Measurements from ENCODE around the gene ARSG. TPM values are rescaled to one million over a fixed set of nuclear protein-coding genes. Genes with fewer than 3 reads are reported as not detected.

ARSG gene
- polyA plus RNA-seq, 1 donor from 2014 or later, result 16.9 TPM

DNA sequence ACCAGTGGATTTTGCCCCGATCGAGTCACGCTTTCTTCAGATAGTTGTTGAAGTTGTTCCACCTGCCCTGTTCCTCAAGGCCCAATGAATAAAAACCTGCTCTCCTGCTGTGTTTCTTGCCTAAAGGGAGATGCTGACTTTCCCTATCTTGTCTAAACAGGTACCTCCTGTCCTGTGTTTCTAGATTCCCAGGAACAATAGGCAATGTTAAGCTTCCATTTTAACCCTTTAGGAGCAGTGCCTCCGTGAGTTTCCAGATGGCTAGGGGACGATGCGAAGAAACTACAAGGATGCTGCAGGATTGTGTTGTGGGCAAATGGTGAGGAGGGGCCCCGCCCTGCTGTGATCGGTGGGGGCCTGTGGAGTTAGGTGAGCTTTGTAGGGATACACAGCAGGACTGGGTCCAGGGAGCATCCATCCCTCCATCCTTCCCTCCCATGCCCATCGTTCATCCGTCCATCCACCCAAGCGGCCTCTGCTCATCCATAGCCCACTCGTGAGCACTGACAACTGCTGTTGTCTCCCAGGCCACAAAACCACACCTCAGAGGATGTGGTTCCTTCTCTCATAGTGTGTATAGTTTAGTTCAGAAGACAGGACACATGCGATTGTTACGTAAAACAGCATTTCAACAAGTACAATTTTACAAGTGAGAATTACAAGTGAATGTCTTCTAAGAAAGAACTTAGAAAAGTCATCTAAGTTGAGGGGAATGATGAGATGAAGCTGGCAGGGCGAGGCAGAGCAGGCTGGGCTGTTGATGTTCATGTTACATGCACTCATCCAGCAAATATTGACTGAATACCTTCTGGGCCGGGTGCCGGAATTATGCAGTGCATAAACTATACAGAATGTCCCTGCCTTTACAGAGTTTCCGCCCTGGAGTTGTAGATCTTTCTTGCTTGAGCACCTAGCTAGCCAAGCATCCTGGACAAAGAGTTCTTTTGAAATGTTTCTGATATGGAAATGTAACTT is 5.2 kb downstream of the ARSG start:
- Histone ChIP-seq H3K79me2 (replicated peaks; ENCODE audit: insufficient read depth, low read length) (no peaks in the 10 kb centered on the region), H3K9me3 (ENCODE audit: low read length) (no peaks in the 10 kb centered on the region), H2AFZ (ENCODE audit: low read depth, low read length) (no peak overlapping the region), H3K4me3 (ENCODE audit: low read length) (no peak overlapping the region), H4K20me1 (ENCODE audit: insufficient read depth) (no peaks in the 10 kb centered on the region), H3F3A (ENCODE audit: insufficient read depth, low read length, poor library complexity, severe bottlenecking) (no peaks in the 10 kb centered on the region), H3K4me2 (ENCODE audit: low read length) (no peak overlapping the region), H3K27me3 (ENCODE audit: insufficient read depth, low read depth, low read length) (no peaks in the 10 kb centered on the region), H3K36me3 (ENCODE audit: insufficient read depth, low read length) (no peaks in the 10 kb centered on the region), H3K27ac (ENCODE audit: low read length) (no peak overlapping the region), H3K9me2 (ENCODE audit: insufficient read depth, low read length) (no peaks in the 10 kb centered on the region), H3K9ac (ENCODE audit: low read length) (no peak overlapping the region)
- TF ChIP-seq TAF1 (IDR thresholded peaks at IDR 0.05; ENCODE audit: low read depth) (no peak), POLR2AphosphoS5 (IDR thresholded peaks at IDR 0.05) (no peak), EP300 (conservative IDR thresholded peaks at IDR 0.05; ENCODE audit: poor library complexity, severe bottlenecking) (no peak), MXI1 (conservative IDR thresholded peaks at IDR 0.05; ENCODE audit: poor library complexity, severe bottlenecking) (no peak), RAD21 (conservative IDR thresholded peaks at IDR 0.05) (no peak)
- TF ChIP-seq, protein P1, sequence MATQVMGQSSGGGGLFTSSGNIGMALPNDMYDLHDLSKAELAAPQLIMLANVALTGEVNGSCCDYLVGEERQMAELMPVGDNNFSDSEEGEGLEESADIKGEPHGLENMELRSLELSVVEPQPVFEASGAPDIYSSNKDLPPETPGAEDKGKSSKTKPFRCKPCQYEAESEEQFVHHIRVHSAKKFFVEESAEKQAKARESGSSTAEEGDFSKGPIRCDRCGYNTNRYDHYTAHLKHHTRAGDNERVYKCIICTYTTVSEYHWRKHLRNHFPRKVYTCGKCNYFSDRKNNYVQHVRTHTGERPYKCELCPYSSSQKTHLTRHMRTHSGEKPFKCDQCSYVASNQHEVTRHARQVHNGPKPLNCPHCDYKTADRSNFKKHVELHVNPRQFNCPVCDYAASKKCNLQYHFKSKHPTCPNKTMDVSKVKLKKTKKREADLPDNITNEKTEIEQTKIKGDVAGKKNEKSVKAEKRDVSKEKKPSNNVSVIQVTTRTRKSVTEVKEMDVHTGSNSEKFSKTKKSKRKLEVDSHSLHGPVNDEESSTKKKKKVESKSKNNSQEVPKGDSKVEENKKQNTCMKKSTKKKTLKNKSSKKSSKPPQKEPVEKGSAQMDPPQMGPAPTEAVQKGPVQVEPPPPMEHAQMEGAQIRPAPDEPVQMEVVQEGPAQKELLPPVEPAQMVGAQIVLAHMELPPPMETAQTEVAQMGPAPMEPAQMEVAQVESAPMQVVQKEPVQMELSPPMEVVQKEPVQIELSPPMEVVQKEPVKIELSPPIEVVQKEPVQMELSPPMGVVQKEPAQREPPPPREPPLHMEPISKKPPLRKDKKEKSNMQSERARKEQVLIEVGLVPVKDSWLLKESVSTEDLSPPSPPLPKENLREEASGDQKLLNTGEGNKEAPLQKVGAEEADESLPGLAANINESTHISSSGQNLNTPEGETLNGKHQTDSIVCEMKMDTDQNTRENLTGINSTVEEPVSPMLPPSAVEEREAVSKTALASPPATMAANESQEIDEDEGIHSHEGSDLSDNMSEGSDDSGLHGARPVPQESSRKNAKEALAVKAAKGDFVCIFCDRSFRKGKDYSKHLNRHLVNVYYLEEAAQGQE (IDR thresholded peaks at IDR 0.05; ENCODE audit: borderline replicate concordance), result no peak

DNA sequence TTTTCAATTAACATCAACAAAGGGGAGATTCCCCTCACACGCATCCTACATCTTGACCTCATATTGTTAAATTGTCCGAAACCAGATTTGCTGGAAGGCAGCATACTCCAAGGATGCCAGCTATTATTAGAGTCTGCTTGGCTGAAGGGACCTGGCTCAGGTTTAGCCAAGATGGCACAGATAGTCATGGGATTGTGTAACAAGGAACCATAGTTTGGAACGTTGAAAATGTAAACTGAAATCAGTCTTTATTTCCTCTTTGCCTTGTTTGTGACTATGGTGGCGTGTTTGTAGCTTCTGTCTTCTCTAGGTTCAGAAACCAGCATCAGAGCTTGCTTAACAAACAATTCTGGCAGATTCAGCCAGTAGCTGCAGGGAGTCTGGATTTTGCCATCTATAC is 5.9 kb downstream of the ARSG start:
- TF ChIP-seq POLR2AphosphoS5 (IDR thresholded peaks at IDR 0.05), result no peak
- TF ChIP-seq, protein P2, sequence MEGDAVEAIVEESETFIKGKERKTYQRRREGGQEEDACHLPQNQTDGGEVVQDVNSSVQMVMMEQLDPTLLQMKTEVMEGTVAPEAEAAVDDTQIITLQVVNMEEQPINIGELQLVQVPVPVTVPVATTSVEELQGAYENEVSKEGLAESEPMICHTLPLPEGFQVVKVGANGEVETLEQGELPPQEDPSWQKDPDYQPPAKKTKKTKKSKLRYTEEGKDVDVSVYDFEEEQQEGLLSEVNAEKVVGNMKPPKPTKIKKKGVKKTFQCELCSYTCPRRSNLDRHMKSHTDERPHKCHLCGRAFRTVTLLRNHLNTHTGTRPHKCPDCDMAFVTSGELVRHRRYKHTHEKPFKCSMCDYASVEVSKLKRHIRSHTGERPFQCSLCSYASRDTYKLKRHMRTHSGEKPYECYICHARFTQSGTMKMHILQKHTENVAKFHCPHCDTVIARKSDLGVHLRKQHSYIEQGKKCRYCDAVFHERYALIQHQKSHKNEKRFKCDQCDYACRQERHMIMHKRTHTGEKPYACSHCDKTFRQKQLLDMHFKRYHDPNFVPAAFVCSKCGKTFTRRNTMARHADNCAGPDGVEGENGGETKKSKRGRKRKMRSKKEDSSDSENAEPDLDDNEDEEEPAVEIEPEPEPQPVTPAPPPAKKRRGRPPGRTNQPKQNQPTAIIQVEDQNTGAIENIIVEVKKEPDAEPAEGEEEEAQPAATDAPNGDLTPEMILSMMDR (IDR thresholded peaks at IDR 0.05; ENCODE audit: poor library complexity, severe bottlenecking), result no peak
- no peak for TF ChIP-seq EP300 (conservative IDR thresholded peaks at IDR 0.05; ENCODE audit: poor library complexity, severe bottlenecking)
- no peak for TF ChIP-seq RAD21 (conservative IDR thresholded peaks at IDR 0.05)
- no peak for TF ChIP-seq EZH2 (IDR thresholded peaks at IDR 0.05; ENCODE audit: borderline replicate concordance, insufficient read depth, low read length, poor library complexity, severe bottlenecking)
- TF ChIP-seq, protein P1 (IDR thresholded peaks at IDR 0.05; ENCODE audit: borderline replicate concordance), result no peak
- TF ChIP-seq MXI1 (conservative IDR thresholded peaks at IDR 0.05; ENCODE audit: poor library complexity, severe bottlenecking), result no peak
- no peak for TF ChIP-seq TAF1 (IDR thresholded peaks at IDR 0.05; ENCODE audit: low read depth)
- H4K20me1 ChIP-seq (ENCODE audit: insufficient read depth), result no peaks in the 10 kb centered on the region

More for the DNA sequence above, 5.9 kb downstream of the ARSG start:
- H3K79me2 ChIP-seq (replicated peaks; ENCODE audit: insufficient read depth, low read length), result no peaks in the 10 kb centered on the region
- no peak overlapping the region for H2AFZ ChIP-seq (ENCODE audit: low read depth, low read length)
- H3K36me3 ChIP-seq (ENCODE audit: insufficient read depth, low read length), result no peaks in the 10 kb centered on the region
- H3K4me2 ChIP-seq (ENCODE audit: low read length), result no peak overlapping the region
- H3K27me3 ChIP-seq (ENCODE audit: insufficient read depth, low read depth, low read length), result no peaks in the 10 kb centered on the region
- H3K4me3 ChIP-seq (ENCODE audit: low read length), result no peak overlapping the region
- peaks cover 3% of the 10 kb centered on the region for H3K9me3 ChIP-seq (ENCODE audit: low read length)
- no peaks in the 10 kb centered on the region for H3F3A ChIP-seq (ENCODE audit: insufficient read depth, low read length, poor library complexity, severe bottlenecking)
- H3K9me2 ChIP-seq (ENCODE audit: insufficient read depth, low read length), result no peaks in the 10 kb centered on the region
- H3K9ac ChIP-seq (ENCODE audit: low read length), result no peak overlapping the region
- H3K27ac ChIP-seq (ENCODE audit: low read length), result no peak overlapping the region
